Keratinocyte (primary cell): ENCODE data around the gene BICDL1. TPM values are rescaled to one million over a fixed set of nuclear protein-coding genes. Genes with fewer than 3 reads are reported as not detected.

Experiments used
- DNase-seq: peaks from one replicate; pipeline ENCODE4 v3.0.0-alpha.2; 2011; ENCODE audit warnings: low read depth, missing footprints, low spot score
- FAIRE-seq: peaks from 2 replicates; lab custom pipeline; 2011; peaks lifted over from hg19 to GRCh38; lab: Jason Lieb, UNC
- H2AFZ ChIP-seq: 2 replicates; pipeline ENCODE4 v1.6.0; 2012; ENCODE audit warnings: low read length, control low read depth, inconsistent platforms; ENCODE audit not compliant: control insufficient read depth
- H3K27ac ChIP-seq: 2 replicates; pipeline ENCODE4 v1.5.1; 2011; ENCODE audit warnings: low read length; ENCODE audit not compliant: control insufficient read depth, insufficient read depth
- H3K27me3 ChIP-seq: 3 replicates; pipeline ENCODE4 v1.6.0; 2011; ENCODE audit warnings: low read length; ENCODE audit not compliant: control insufficient read depth, insufficient read depth; ENCODE audit errors: extremely low read depth
- H3K36me3 ChIP-seq, 2 experiments: 2 replicates in 1 of 2; 3 replicates in 1 of 2; pipeline ENCODE4 v1.5.1; 2011; ENCODE audit warnings: low read length in 2 of 2, mild to moderate bottlenecking in 1 of 2; ENCODE audit not compliant: control insufficient read depth in 2 of 2, insufficient read depth in 2 of 2; ENCODE audit errors: extremely low read depth in 1 of 2
- H3K4me1 ChIP-seq: 3 replicates; pipeline ENCODE4 v1.5.1; 2011; ENCODE audit warnings: low read length; ENCODE audit not compliant: control insufficient read depth, insufficient read depth; ENCODE audit errors: extremely low read depth
- H3K4me2 ChIP-seq: 3 replicates; pipeline ENCODE4 v1.6.0; 2011; ENCODE audit warnings: low read depth, low read length; ENCODE audit not compliant: control insufficient read depth, insufficient read depth; ENCODE audit errors: extremely low read depth
- H3K4me3 ChIP-seq, 3 experiments: fragments of 200-600 bp in 1 of 3; sonication (generic) in 1 of 3; 2 replicates in 2 of 3; 3 replicates in 1 of 3; pipeline ENCODE4 v1.5.1; 2011 to 2016; ENCODE audit warnings: low read length in 3 of 3, mild to moderate bottlenecking in 3 of 3, control low read depth in 2 of 3, inconsistent platforms in 1 of 3, low read depth in 1 of 3, mixed read lengths in 1 of 3, mixed run types in 1 of 3, moderate library complexity in 1 of 3; ENCODE audit not compliant: control insufficient read depth in 2 of 3, insufficient read depth in 2 of 3; ENCODE audit errors: extremely low read depth in 1 of 3
- H3K79me2 ChIP-seq: 2 replicates; pipeline ENCODE4 v1.6.0; 2012; ENCODE audit warnings: low read length; ENCODE audit not compliant: control insufficient read depth, insufficient read depth
- H3K9ac ChIP-seq: 3 replicates; pipeline ENCODE4 v1.6.0; 2011; ENCODE audit warnings: low read length; ENCODE audit not compliant: control insufficient read depth, insufficient read depth; ENCODE audit errors: extremely low read depth
- H3K9me1 ChIP-seq: 3 replicates; pipeline ENCODE4 v1.6.0; 2011; ENCODE audit warnings: low read length; ENCODE audit not compliant: control insufficient read depth, insufficient read depth; ENCODE audit errors: extremely low read depth
- H3K9me3 ChIP-seq: 2 replicates; pipeline ENCODE4 v1.5.1; 2012; ENCODE audit warnings: low read depth, low read length; ENCODE audit not compliant: control insufficient read depth
- H4K20me1 ChIP-seq: 3 replicates; pipeline ENCODE4 v1.6.0; 2011; ENCODE audit warnings: low read length; ENCODE audit not compliant: control insufficient read depth, insufficient read depth; ENCODE audit errors: extremely low read depth
- EZH2 ChIP-seq: IDR thresholded peaks from one replicate; pipeline ENCODE4 v1.6.1; 2012; ENCODE audit warnings: inconsistent platforms, mild to moderate bottlenecking, low read length, moderate library complexity
- dilution Hi-C: fragments of 300-500 bp; cut with MboI; formaldehyde crosslinking; loops from one replicate; pipeline ENCODE4 v1.7.0; 2020; ENCODE audit warnings: low sequenced_read_pairs; ENCODE audit not compliant: extremely low pct_ligation_motif_present
- polyA plus RNA-seq, 5 experiments: library from polyadenylated mRNA; depleted of rRNA in 3 of 5; stranded (reverse) in 3 of 5; stranded (forward) in 1 of 5; unstranded in 1 of 5; fragments of >200 nt; gene quantifications; 1 replicate in 1 of 5; 2 replicates in 3 of 5; 3 replicates in 1 of 5; pipeline versions ENCODE4 v1.2.1 to v1.2.3, GENCODE V29; 2011 to 2012; ENCODE audit warnings: missing spikeins in 2 of 5, low read depth in 1 of 5, low replicate concordance in 1 of 5
- TF ChIP-seq, protein P1 (sequence below), 3 experiments: IDR thresholded peaks in 1 of 3; conservative IDR thresholded peaks in 1 of 3; optimal IDR thresholded peaks in 1 of 3; 2 replicates in 2 of 3; 3 replicates in 1 of 3; pipeline versions ENCODE3 to v1.5.1; 2011; ENCODE audit warnings: low read length in 3 of 3, mild to moderate bottlenecking in 3 of 3, moderate library complexity in 2 of 3, control low read depth in 1 of 3, inconsistent platforms in 1 of 3; ENCODE audit not compliant: insufficient read depth in 2 of 3; ENCODE audit errors: extremely low read depth in 1 of 3

BICDL1 gene
- polyA plus RNA-seq, 1 donor (not counting 4 experiments of a cell fraction or from before 2014, with no cell fraction given) = 6.4 TPM

DNA sequence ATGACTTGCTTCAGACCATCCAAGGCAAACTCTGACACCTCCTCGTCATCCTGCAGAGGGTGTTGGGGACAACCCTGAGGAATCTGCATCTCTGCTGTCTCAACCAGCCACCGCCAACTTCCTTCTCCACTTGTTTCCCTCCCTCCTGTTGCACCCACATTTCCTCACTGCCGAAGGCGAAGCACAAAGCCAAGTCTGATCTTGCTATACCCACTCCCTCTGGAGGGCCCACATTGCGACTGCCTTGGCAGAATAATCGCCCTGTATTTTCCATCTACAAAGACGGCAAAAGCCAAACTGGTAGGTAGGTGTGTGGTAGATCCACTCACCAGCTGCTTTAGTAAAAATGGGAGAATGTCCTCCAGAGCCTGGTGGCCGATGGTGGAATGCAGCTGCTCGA is 149.3 kb downstream of the BICDL1 start:
- Histone ChIP-seq H3K9me1 (no peaks in the 10 kb centered on the region), H3K4me3 (no peak overlapping the region), H3K79me2 (no peaks in the 10 kb centered on the region), H3K9me3 (no peaks in the 10 kb centered on the region), H3K27ac (no peak overlapping the region), H2AFZ (no peak overlapping the region), H3K36me3 (peaks cover 63 to 65% of the 10 kb centered on the region in 2 experiments), H4K20me1 (no peaks in the 10 kb centered on the region), H3K4me1 (no peaks in the 10 kb centered on the region), H3K27me3 (no peaks in the 10 kb centered on the region), H3K9ac (no peak overlapping the region), H3K4me2 (no peak overlapping the region)
- dilution Hi-C loops = no loop called here
- FAIRE-seq (no peak), DNase-seq (no peak)
- TF ChIP-seq, protein P1, sequence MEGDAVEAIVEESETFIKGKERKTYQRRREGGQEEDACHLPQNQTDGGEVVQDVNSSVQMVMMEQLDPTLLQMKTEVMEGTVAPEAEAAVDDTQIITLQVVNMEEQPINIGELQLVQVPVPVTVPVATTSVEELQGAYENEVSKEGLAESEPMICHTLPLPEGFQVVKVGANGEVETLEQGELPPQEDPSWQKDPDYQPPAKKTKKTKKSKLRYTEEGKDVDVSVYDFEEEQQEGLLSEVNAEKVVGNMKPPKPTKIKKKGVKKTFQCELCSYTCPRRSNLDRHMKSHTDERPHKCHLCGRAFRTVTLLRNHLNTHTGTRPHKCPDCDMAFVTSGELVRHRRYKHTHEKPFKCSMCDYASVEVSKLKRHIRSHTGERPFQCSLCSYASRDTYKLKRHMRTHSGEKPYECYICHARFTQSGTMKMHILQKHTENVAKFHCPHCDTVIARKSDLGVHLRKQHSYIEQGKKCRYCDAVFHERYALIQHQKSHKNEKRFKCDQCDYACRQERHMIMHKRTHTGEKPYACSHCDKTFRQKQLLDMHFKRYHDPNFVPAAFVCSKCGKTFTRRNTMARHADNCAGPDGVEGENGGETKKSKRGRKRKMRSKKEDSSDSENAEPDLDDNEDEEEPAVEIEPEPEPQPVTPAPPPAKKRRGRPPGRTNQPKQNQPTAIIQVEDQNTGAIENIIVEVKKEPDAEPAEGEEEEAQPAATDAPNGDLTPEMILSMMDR (optimal IDR thresholded peaks at IDR 0.05 in 1 of 3, IDR thresholded peaks at IDR 0.05 in 1 of 3, conservative IDR thresholded peaks at IDR 0.05 in 1 of 3; ENCODE audit: extremely low read depth in 1 of 3, insufficient read depth in 2 of 3, low read length in 3 of 3) = no peak
- TF ChIP-seq EZH2 = no peak

DNA sequence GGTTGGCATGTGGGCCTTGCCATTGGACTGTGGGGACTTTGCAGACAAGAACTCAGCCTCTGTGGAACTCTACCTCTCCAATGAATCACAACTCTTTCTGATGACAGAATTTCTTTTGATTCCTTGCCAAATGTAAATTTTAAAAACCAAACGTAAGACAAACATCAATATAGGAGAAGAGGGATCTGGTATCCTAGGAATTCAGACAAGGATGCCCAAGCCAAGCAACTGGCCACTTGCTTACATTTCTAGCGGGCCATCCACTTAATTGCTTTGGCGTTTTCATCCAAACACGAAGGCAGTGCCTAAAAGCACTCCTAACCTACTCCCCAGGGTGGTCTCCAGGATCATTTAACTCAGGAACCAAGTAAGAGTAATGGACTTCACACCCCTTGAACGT is 150.9 kb downstream of the BICDL1 start:
- TF ChIP-seq EZH2 = no peak
- TF ChIP-seq, protein P1 (optimal IDR thresholded peaks at IDR 0.05 in 1 of 3, IDR thresholded peaks at IDR 0.05 in 1 of 3, conservative IDR thresholded peaks at IDR 0.05 in 1 of 3; ENCODE audit: extremely low read depth in 1 of 3, insufficient read depth in 2 of 3, low read length in 3 of 3) = no peak
- Histone ChIP-seq H3K79me2 (no peaks in the 10 kb centered on the region), H2AFZ (no peak overlapping the region), H3K36me3 (peaks cover 65% of the 10 kb centered on the region in 2 experiments), H4K20me1 (no peaks in the 10 kb centered on the region), H3K4me2 (no peak overlapping the region), H3K9ac (no peak overlapping the region), H3K4me3 (no peak overlapping the region), H3K4me1 (no peaks in the 10 kb centered on the region), H3K27ac (no peak overlapping the region), H3K9me3 (no peaks in the 10 kb centered on the region), H3K9me1 (no peaks in the 10 kb centered on the region), H3K27me3 (no peaks in the 10 kb centered on the region)
- no peak for DNase-seq
- no peak for FAIRE-seq
- dilution Hi-C loops = no loop called here
